ENCODE data around the gene HS6ST1.

Gene HS6ST1

DNA sequence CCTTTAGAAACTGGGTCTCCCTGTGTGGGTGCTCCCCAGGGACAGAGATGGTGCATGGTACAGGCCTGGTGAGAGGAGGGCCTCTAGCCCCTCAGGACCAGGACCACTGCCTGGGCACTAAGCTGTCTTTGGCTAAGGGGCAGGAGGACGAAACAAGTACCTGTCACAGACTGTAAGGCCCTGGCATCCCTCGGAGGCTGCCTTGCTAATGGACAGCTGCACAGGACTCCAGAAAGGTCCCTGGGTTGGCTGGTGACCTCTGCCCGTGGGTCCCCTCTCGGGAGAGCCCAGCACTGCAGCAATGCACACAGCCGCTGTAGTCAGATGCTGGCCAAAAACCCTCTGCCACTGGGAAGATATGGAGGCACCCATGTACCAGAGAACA is 14.3 kb downstream of the HS6ST1 start (continued):
- TF ChIP-seq, protein P1, sequence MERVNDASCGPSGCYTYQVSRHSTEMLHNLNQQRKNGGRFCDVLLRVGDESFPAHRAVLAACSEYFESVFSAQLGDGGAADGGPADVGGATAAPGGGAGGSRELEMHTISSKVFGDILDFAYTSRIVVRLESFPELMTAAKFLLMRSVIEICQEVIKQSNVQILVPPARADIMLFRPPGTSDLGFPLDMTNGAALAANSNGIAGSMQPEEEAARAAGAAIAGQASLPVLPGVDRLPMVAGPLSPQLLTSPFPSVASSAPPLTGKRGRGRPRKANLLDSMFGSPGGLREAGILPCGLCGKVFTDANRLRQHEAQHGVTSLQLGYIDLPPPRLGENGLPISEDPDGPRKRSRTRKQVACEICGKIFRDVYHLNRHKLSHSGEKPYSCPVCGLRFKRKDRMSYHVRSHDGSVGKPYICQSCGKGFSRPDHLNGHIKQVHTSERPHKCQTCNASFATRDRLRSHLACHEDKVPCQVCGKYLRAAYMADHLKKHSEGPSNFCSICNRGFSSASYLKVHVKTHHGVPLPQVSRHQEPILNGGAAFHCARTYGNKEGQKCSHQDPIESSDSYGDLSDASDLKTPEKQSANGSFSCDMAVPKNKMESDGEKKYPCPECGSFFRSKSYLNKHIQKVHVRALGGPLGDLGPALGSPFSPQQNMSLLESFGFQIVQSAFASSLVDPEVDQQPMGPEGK (CRISPR knock-in tag; IDR thresholded peaks at IDR 0.05; ENCODE audit: borderline replicate concordance) = no peak
- TF ChIP-seq ZNF8 (CRISPR knock-in tag; IDR thresholded peaks at IDR 0.05) = no peak

DNA sequence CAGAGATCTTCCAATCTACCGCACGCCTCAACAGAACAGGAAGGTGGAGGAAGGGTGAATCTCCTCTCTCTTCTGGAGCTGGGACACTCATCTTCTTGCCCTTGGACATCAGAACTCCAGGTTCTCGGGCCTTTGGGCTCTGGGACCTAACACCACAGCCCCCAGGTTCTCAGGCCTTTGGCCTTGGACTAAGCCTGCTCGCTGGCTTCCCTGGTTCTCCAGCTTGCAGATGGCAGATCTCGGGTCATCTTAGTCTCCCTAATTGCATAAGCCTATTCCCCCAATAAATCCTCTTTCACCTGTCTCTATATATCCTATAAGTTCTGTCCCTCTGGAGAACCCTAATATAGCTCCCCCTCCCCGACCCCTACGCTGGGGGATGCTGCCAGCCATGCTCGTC is 14.8 kb downstream of the HS6ST1 start:
- TF ChIP-seq ARNTL (CRISPR knock-in tag; IDR thresholded peaks at IDR 0.05; ENCODE audit: borderline replicate concordance, low read depth) = no peak
- no peak for TF ChIP-seq TCF4 (CRISPR knock-in tag; IDR thresholded peaks at IDR 0.05; ENCODE audit: borderline replicate concordance)
- TF ChIP-seq, protein P2, sequence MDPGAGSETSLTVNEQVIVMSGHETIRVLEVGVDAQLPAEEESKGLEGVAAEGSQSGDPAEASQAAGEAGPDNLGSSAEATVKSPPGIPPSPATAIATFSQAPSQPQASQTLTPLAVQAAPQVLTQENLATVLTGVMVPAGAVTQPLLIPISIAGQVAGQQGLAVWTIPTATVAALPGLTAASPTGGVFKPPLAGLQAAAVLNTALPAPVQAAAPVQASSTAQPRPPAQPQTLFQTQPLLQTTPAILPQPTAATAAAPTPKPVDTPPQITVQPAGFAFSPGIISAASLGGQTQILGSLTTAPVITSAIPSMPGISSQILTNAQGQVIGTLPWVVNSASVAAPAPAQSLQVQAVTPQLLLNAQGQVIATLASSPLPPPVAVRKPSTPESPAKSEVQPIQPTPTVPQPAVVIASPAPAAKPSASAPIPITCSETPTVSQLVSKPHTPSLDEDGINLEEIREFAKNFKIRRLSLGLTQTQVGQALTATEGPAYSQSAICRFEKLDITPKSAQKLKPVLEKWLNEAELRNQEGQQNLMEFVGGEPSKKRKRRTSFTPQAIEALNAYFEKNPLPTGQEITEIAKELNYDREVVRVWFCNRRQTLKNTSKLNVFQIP (CRISPR knock-in tag; IDR thresholded peaks at IDR 0.05; ENCODE audit: borderline replicate concordance, low read depth) = no peak
- no peak for TF ChIP-seq ZNF565 (CRISPR knock-in tag; conservative IDR thresholded peaks at IDR 0.05; ENCODE audit: low read depth)
- TF ChIP-seq, protein P1 (CRISPR knock-in tag; IDR thresholded peaks at IDR 0.05; ENCODE audit: borderline replicate concordance) = no peak
- TF ChIP-seq, protein P3, sequence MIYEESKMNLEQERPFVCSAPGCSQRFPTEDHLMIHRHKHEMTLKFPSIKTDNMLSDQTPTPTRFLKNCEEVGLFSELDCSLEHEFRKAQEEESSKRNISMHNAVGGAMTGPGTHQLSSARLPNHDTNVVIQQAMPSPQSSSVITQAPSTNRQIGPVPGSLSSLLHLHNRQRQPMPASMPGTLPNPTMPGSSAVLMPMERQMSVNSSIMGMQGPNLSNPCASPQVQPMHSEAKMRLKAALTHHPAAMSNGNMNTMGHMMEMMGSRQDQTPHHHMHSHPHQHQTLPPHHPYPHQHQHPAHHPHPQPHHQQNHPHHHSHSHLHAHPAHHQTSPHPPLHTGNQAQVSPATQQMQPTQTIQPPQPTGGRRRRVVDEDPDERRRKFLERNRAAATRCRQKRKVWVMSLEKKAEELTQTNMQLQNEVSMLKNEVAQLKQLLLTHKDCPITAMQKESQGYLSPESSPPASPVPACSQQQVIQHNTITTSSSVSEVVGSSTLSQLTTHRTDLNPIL (CRISPR knock-in tag; IDR thresholded peaks at IDR 0.05; ENCODE audit: low read depth) = no peak
- TF ChIP-seq, protein P4, sequence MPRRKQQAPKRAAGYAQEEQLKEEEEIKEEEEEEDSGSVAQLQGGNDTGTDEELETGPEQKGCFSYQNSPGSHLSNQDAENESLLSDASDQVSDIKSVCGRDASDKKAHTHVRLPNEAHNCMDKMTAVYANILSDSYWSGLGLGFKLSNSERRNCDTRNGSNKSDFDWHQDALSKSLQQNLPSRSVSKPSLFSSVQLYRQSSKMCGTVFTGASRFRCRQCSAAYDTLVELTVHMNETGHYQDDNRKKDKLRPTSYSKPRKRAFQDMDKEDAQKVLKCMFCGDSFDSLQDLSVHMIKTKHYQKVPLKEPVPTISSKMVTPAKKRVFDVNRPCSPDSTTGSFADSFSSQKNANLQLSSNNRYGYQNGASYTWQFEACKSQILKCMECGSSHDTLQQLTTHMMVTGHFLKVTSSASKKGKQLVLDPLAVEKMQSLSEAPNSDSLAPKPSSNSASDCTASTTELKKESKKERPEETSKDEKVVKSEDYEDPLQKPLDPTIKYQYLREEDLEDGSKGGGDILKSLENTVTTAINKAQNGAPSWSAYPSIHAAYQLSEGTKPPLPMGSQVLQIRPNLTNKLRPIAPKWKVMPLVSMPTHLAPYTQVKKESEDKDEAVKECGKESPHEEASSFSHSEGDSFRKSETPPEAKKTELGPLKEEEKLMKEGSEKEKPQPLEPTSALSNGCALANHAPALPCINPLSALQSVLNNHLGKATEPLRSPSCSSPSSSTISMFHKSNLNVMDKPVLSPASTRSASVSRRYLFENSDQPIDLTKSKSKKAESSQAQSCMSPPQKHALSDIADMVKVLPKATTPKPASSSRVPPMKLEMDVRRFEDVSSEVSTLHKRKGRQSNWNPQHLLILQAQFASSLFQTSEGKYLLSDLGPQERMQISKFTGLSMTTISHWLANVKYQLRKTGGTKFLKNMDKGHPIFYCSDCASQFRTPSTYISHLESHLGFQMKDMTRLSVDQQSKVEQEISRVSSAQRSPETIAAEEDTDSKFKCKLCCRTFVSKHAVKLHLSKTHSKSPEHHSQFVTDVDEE (CRISPR knock-in tag; IDR thresholded peaks at IDR 0.05) = no peak
- no peak for TF ChIP-seq ZC3H10 (CRISPR knock-in tag; IDR thresholded peaks at IDR 0.05)
- TF ChIP-seq CSDC2 (CRISPR knock-in tag; IDR thresholded peaks at IDR 0.05) = no peak
- TF ChIP-seq OSR1 (CRISPR knock-in tag; IDR thresholded peaks at IDR 0.05) = no peak
- no peak for TF ChIP-seq ESRRG (CRISPR knock-in tag; IDR thresholded peaks at IDR 0.05)

DNA sequence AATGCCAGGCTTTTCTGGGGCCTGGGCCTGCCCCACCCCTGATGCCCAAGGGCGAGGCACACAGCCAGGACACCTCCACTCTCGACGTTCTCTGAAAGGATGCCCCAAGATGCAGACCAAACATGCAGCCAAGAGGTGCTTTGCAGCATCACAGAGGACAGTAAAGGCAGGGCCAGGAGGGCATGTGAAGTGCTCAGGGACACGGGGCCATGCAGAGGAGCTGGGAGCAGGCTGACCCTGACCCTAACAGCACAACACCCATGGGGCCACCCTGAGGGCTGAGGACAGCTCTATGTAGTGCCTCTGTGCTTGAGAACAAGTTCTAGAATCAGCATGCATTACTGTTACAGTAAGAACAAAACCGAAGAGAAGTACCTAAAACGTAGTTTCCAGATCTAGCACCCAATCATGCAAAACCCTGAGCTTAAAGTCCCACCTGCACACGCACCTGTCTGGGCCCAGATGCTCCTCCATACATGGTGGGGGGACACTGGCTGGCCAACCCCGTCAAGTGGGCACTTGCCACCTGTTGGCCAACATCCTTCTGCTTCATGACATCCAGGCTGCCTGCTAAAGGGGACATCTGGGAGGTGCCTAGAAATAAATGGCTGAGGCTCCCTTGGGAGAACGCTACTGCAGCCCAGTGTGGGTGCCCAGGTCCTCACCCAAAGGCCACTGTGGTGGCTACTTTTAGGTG is 15.4 kb downstream of the HS6ST1 start:
- TF ChIP-seq OSR1 (CRISPR knock-in tag; IDR thresholded peaks at IDR 0.05) = no peak
- no peak for TF ChIP-seq ISL1 (CRISPR knock-in tag; IDR thresholded peaks at IDR 0.05)
- no peak for TF ChIP-seq TCF4 (CRISPR knock-in tag; IDR thresholded peaks at IDR 0.05; ENCODE audit: borderline replicate concordance)
- TF ChIP-seq ZNF565 (CRISPR knock-in tag; conservative IDR thresholded peaks at IDR 0.05; ENCODE audit: low read depth) = no peak
- no peak for TF ChIP-seq ZFP30 (CRISPR knock-in tag; IDR thresholded peaks at IDR 0.05)
- TF ChIP-seq, protein P5, sequence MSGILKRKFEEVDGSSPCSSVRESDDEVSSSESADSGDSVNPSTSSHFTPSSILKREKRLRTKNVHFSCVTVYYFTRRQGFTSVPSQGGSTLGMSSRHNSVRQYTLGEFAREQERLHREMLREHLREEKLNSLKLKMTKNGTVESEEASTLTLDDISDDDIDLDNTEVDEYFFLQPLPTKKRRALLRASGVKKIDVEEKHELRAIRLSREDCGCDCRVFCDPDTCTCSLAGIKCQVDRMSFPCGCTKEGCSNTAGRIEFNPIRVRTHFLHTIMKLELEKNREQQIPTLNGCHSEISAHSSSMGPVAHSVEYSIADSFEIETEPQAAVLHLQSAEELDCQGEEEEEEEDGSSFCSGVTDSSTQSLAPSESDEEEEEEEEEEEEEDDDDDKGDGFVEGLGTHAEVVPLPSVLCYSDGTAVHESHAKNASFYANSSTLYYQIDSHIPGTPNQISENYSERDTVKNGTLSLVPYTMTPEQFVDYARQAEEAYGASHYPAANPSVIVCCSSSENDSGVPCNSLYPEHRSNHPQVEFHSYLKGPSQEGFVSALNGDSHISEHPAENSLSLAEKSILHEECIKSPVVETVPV (CRISPR knock-in tag; IDR thresholded peaks at IDR 0.05) = no peak
- TF ChIP-seq RARB (CRISPR knock-in tag; IDR thresholded peaks at IDR 0.05) = no peak
- TF ChIP-seq BACH2 (CRISPR knock-in tag; IDR thresholded peaks at IDR 0.05; ENCODE audit: borderline replicate concordance) = no peak
- no peak for TF ChIP-seq ESRRG (CRISPR knock-in tag; IDR thresholded peaks at IDR 0.05)
- TF ChIP-seq PPARA (CRISPR knock-in tag; IDR thresholded peaks at IDR 0.05; ENCODE audit: borderline replicate concordance) = no peak
- TF ChIP-seq, protein P2 (CRISPR knock-in tag; IDR thresholded peaks at IDR 0.05; ENCODE audit: borderline replicate concordance, low read depth) = no peak
- TF ChIP-seq ZNF70 (CRISPR knock-in tag; IDR thresholded peaks at IDR 0.05) = no peak
- TF ChIP-seq ZNF8 (CRISPR knock-in tag; IDR thresholded peaks at IDR 0.05) = no peak
- no peak for TF ChIP-seq ZFP3 (CRISPR knock-in tag; IDR thresholded peaks at IDR 0.05)
- no peak for TF ChIP-seq ARNTL (CRISPR knock-in tag; IDR thresholded peaks at IDR 0.05; ENCODE audit: borderline replicate concordance, low read depth)
- TF ChIP-seq, protein P1 (CRISPR knock-in tag; IDR thresholded peaks at IDR 0.05; ENCODE audit: borderline replicate concordance) = no peak
- no peak for TF ChIP-seq GLIS3 (CRISPR knock-in tag; IDR thresholded peaks at IDR 0.05)
- no peak for TF ChIP-seq TOX (CRISPR knock-in tag; IDR thresholded peaks at IDR 0.05; ENCODE audit: borderline replicate concordance)
- ATAC-seq = no peak

More for the DNA sequence above, 14.8 kb downstream of the HS6ST1 start:
- ATAC-seq = no peak
